ENCODE results near the gene NDUFS6.

Gene NDUFS6

DNA sequence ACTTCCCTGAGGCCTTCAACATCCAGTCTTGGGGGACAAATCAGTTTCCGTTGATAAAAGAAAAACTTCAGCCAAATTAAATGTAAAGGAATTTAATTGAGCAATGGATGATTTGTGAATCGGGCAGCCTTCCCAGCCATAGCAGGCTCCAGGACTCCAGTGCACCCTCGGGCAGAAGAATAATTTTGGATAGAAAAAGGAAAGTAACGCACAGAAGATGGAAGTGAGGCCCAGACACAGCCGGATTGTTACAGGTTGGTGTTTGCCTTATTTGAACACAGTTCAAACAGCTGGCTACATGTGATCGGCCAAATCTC, 20.6 kb upstream of the NDUFS6 start:
- H3K27ac ChIP-seq (replicated peaks) = no peak overlapping the region
- no peak for DNase-seq (ENCODE audit: low read depth in 1 of 2, low spot score in 1 of 2)
- H3K4me3 ChIP-seq (replicated peaks; ENCODE audit: insufficient read depth, low read length) = no peak overlapping the region
- TF ChIP-seq SPI1 (IDR thresholded peaks at IDR 0.05; ENCODE audit: borderline replicate concordance, low read depth) = no peak
- no peak for TF ChIP-seq GABPA (IDR thresholded peaks at IDR 0.05; ENCODE audit: low read depth)
- no peak for TF ChIP-seq POLR2AphosphoS5 (IDR thresholded peaks at IDR 0.05; ENCODE audit: low read depth)
- TF ChIP-seq, protein P1, sequence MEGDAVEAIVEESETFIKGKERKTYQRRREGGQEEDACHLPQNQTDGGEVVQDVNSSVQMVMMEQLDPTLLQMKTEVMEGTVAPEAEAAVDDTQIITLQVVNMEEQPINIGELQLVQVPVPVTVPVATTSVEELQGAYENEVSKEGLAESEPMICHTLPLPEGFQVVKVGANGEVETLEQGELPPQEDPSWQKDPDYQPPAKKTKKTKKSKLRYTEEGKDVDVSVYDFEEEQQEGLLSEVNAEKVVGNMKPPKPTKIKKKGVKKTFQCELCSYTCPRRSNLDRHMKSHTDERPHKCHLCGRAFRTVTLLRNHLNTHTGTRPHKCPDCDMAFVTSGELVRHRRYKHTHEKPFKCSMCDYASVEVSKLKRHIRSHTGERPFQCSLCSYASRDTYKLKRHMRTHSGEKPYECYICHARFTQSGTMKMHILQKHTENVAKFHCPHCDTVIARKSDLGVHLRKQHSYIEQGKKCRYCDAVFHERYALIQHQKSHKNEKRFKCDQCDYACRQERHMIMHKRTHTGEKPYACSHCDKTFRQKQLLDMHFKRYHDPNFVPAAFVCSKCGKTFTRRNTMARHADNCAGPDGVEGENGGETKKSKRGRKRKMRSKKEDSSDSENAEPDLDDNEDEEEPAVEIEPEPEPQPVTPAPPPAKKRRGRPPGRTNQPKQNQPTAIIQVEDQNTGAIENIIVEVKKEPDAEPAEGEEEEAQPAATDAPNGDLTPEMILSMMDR (IDR thresholded peaks at IDR 0.05; ENCODE audit: insufficient read depth, low read length) = no peak
- TF ChIP-seq, protein P2, sequence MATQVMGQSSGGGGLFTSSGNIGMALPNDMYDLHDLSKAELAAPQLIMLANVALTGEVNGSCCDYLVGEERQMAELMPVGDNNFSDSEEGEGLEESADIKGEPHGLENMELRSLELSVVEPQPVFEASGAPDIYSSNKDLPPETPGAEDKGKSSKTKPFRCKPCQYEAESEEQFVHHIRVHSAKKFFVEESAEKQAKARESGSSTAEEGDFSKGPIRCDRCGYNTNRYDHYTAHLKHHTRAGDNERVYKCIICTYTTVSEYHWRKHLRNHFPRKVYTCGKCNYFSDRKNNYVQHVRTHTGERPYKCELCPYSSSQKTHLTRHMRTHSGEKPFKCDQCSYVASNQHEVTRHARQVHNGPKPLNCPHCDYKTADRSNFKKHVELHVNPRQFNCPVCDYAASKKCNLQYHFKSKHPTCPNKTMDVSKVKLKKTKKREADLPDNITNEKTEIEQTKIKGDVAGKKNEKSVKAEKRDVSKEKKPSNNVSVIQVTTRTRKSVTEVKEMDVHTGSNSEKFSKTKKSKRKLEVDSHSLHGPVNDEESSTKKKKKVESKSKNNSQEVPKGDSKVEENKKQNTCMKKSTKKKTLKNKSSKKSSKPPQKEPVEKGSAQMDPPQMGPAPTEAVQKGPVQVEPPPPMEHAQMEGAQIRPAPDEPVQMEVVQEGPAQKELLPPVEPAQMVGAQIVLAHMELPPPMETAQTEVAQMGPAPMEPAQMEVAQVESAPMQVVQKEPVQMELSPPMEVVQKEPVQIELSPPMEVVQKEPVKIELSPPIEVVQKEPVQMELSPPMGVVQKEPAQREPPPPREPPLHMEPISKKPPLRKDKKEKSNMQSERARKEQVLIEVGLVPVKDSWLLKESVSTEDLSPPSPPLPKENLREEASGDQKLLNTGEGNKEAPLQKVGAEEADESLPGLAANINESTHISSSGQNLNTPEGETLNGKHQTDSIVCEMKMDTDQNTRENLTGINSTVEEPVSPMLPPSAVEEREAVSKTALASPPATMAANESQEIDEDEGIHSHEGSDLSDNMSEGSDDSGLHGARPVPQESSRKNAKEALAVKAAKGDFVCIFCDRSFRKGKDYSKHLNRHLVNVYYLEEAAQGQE (IDR thresholded peaks at IDR 0.05; ENCODE audit: insufficient replicate concordance, low read depth) = no peak
- peaks cover 3% of the 10 kb centered on the region for H3K27me3 ChIP-seq (ENCODE audit: insufficient read depth, poor library complexity, severe bottlenecking)

DNA sequence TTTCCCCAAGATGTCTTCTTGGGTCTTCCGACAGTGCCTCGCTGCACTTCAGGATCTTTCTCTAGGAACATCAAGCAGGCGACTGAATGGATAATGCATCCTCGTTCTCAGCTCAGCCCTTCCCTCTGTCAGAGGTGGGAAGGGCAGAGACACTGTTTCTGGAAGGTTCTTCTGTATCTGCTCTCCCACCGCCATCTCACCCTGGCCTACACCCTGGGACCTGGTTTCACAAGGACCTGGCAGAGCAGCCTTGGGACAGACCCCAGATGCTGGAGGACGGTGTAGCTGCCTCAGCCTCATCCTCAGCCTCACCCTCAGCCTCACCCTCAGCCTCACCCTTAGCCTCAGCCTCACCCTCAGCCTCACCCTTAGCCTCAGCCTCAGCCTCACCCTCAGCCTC, 20.1 kb upstream of the NDUFS6 start:
- Histone ChIP-seq H3K27ac (replicated peaks) (no peak overlapping the region), H3K27me3 (ENCODE audit: insufficient read depth, poor library complexity, severe bottlenecking) (peaks cover 3% of the 10 kb centered on the region), H3K4me3 (replicated peaks; ENCODE audit: insufficient read depth, low read length) (no peak overlapping the region)
- no peak for DNase-seq (ENCODE audit: low read depth in 1 of 2, low spot score in 1 of 2)
- TF ChIP-seq GABPA (IDR thresholded peaks at IDR 0.05; ENCODE audit: low read depth) (no peak), SPI1 (IDR thresholded peaks at IDR 0.05; ENCODE audit: borderline replicate concordance, low read depth) (no peak), POLR2AphosphoS5 (IDR thresholded peaks at IDR 0.05; ENCODE audit: low read depth) (no peak)
- TF ChIP-seq, protein P2 (IDR thresholded peaks at IDR 0.05; ENCODE audit: insufficient replicate concordance, low read depth) = no peak
- TF ChIP-seq, protein P1 (IDR thresholded peaks at IDR 0.05; ENCODE audit: insufficient read depth, low read length) = no peak

DNA sequence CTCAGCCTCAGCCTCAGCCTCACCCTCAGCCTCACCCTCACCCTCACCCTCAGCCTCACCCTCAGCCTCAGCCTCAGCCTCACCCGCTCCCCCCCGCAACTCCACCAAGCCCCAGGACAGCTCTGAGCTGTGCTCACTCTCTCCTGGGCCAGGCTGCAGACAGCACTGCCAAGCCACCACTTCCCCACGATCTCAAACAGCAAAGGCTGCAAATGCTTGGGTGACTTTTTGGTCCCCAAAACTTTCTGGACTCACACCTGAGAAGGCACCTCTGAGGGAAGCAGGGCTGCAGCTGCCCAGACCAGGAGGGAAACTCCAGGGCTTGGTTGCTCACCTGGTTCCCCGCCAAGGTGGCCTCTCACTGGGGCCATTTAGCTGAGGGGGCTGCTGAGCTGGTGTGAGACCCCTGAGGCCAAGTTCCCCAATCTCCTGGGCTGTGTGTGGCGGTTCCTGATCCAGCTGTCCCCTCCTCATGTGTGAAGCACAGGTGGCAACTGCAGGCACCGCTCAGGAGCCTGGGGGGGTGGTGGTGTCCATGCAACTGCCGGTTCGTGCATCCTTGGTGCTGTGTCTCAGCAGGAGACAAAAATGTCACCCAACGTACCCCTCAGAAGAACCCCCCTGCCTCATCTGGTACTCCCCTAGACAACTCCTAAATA, 19.4 kb upstream of the NDUFS6 start:
- TF ChIP-seq, protein P2 (IDR thresholded peaks at IDR 0.05; ENCODE audit: insufficient replicate concordance, low read depth) = no peak
- TF ChIP-seq POLR2AphosphoS5 (IDR thresholded peaks at IDR 0.05; ENCODE audit: low read depth) (no peak), SPI1 (IDR thresholded peaks at IDR 0.05; ENCODE audit: borderline replicate concordance, low read depth) (no peak), GABPA (IDR thresholded peaks at IDR 0.05; ENCODE audit: low read depth) (no peak)
- TF ChIP-seq, protein P1 (IDR thresholded peaks at IDR 0.05; ENCODE audit: insufficient read depth, low read length) = no peak
- H3K4me3 ChIP-seq (replicated peaks; ENCODE audit: insufficient read depth, low read length) = no peak overlapping the region
- peaks cover 3% of the 10 kb centered on the region for H3K27me3 ChIP-seq (ENCODE audit: insufficient read depth, poor library complexity, severe bottlenecking)
- no peak for DNase-seq (ENCODE audit: low read depth in 1 of 2, low spot score in 1 of 2)
- H3K27ac ChIP-seq (replicated peaks) = no peak overlapping the region

Measured in HL-60 (cell line).